Skeletal muscle tissue (tissue), 4 donors: ENCODE data around the gene URB2. TPM values are rescaled to one million over a fixed set of nuclear protein-coding genes. Genes with fewer than 3 reads are reported as not detected.
A peak's percentile ranks its signal among the peaks of the same experiment; 100 is the strongest.

Source experiments
- H3K27ac ChIP-seq: one replicate; pipeline ENCODE4 v1.7.0; 2013; ENCODE audit warnings: mild to moderate bottlenecking, low read depth, low read length, inconsistent platforms
- H3K27me3 ChIP-seq, 3 donors: one replicate each; pipeline ENCODE4 v1.7.0; 2013; ENCODE audit warnings: low read length in 3 of 3; ENCODE audit not compliant: control insufficient read depth in 3 of 3, insufficient read depth in 3 of 3
- H3K36me3 ChIP-seq, 3 donors: one replicate each; pipeline ENCODE4 v1.7.0; 2013; ENCODE audit warnings: low read length in 3 of 3; ENCODE audit not compliant: control insufficient read depth in 3 of 3, insufficient read depth in 3 of 3
- H3K4me1 ChIP-seq, 3 donors: one replicate each; pipeline ENCODE4 v1.7.0; 2013; ENCODE audit warnings: low read length in 3 of 3, mild to moderate bottlenecking in 3 of 3; ENCODE audit not compliant: control insufficient read depth in 3 of 3, insufficient read depth in 3 of 3
- H3K4me3 ChIP-seq, 3 donors: one replicate each; pipeline ENCODE4 v1.7.0; 2013; ENCODE audit warnings: low read length in 3 of 3
- H3K9ac ChIP-seq, 3 donors: one replicate each; pipeline ENCODE4 v1.7.0; 2013; ENCODE audit warnings: low read length in 3 of 3, mild to moderate bottlenecking in 3 of 3, moderate library complexity in 2 of 3, low read depth in 1 of 3
- H3K9me3 ChIP-seq, 3 donors: one replicate each; pipeline ENCODE4 v1.7.0; 2013; ENCODE audit warnings: low read length in 3 of 3; ENCODE audit not compliant: control insufficient read depth in 3 of 3
- total RNA-seq: library from RNA; depleted of rRNA; stranded (reverse); fragments of >200 nt; gene quantifications from one replicate; pipeline ENCODE4 v1.2.3, GENCODE V29; 2014
- donor health status: Osteomylitis.

URB2 gene
- 11.0 TPM for total RNA-seq

- peak within 1 kb of the TSS; percentile 74 for H3K27ac ChIP-seq
- H3K9me3 ChIP-seq, result no peaks in the 10 kb centered on the region
- H3K4me3 ChIP-seq, result peak within 1 kb of the TSS; percentile 92 to 94 (median 93)
- H3K9ac ChIP-seq, result peak within 1 kb of the TSS; percentile 88 to 89 (median 88)
- H3K27me3 ChIP-seq, result no peaks in the 10 kb centered on the region
- peaks cover 0 to 5% (median 4%) of the 10 kb centered on the region in 3 donors for H3K36me3 ChIP-seq
- H3K4me1 ChIP-seq, result peaks cover 27 to 43% (median 32%) of the 10 kb centered on the region in 3 donors
Observed at GRCh38 chr1:229625915-229626831, at the start of gene URB2, which contains the start of gene TAF5L. TSS of gene URB2 (plus strand) at chr1:229626247. CDS start at chr1:229627634, 1,387 bp downstream. TSS of gene TAF5L (minus strand) at chr1:229626122. CDS start at chr1:229614482, 11,640 bp downstream.

GRCh38 chr1:229578168-229579058 lies 47.6 kb upstream of the URB2 start:
- Histone ChIP-seq H3K27ac (peak overlapping the region; percentile 9), H3K4me1 (peaks cover 8 to 13% (median 11%) of the 10 kb centered on the region in 3 donors), H3K9ac (no peak overlapping the region), H3K27me3 (no peaks in the 10 kb centered on the region), H3K36me3 (no peaks in the 10 kb centered on the region), H3K4me3 (no peak overlapping the region), H3K9me3 (no peaks in the 10 kb centered on the region)

- peak overlapping the region; percentile 9 for H3K27ac ChIP-seq
- peak overlapping the region in 2 of 3 donors; percentile 30 to 42 for H3K4me3 ChIP-seq
Observed at GRCh38 chr1:229579059-229579673, 46.9 kb upstream of the URB2 start.

GRCh38 chr1:229581485-229581884 lies 44.6 kb upstream of the URB2 start:
- H3K9ac ChIP-seq, result no peak overlapping the region
- H3K27ac ChIP-seq, result no peak overlapping the region
- H3K4me1 ChIP-seq, result peaks cover 8 to 13% (median 11%) of the 10 kb centered on the region in 3 donors
- no peak overlapping the region for H3K4me3 ChIP-seq
- H3K36me3 ChIP-seq, result no peaks in the 10 kb centered on the region
- no peaks in the 10 kb centered on the region for H3K9me3 ChIP-seq
- H3K27me3 ChIP-seq, result no peaks in the 10 kb centered on the region

More at GRCh38 chr1:229579059-229579673, 46.9 kb upstream of the URB2 start:
- no peaks in the 10 kb centered on the region for H3K9me3 ChIP-seq
- peak overlapping the region in 1 of 3 donors; percentile 66 for H3K9ac ChIP-seq
- H3K4me1 ChIP-seq, result peaks cover 8 to 13% (median 11%) of the 10 kb centered on the region in 3 donors
- H3K36me3 ChIP-seq, result no peaks in the 10 kb centered on the region
- H3K27me3 ChIP-seq, result no peaks in the 10 kb centered on the region

GRCh38 chr1:229582011-229582694 lies 43.9 kb upstream of the URB2 start:
- H3K4me1 ChIP-seq, result peaks cover 8 to 13% (median 11%) of the 10 kb centered on the region in 3 donors
- no peaks in the 10 kb centered on the region for H3K36me3 ChIP-seq
- H3K27me3 ChIP-seq, result no peaks in the 10 kb centered on the region
- no peak overlapping the region for H3K27ac ChIP-seq
- no peaks in the 10 kb centered on the region for H3K9me3 ChIP-seq
- no peak overlapping the region for H3K9ac ChIP-seq
- H3K4me3 ChIP-seq, result peak overlapping the region in 2 of 3 donors; percentile 32 to 37

- H3K4me3 ChIP-seq, result no peak overlapping the region
- no peaks in the 10 kb centered on the region for H3K36me3 ChIP-seq
- no peaks in the 10 kb centered on the region for H3K27me3 ChIP-seq
- no peak overlapping the region for H3K27ac ChIP-seq
- peaks cover 8 to 13% (median 11%) of the 10 kb centered on the region in 3 donors for H3K4me1 ChIP-seq
- no peaks in the 10 kb centered on the region for H3K9me3 ChIP-seq
- H3K9ac ChIP-seq, result no peak overlapping the region
Observed at GRCh38 chr1:229582715-229583114, 43.3 kb upstream of the URB2 start.

GRCh38 chr1:229585338-229585737 lies 40.7 kb upstream of the URB2 start:
- no peaks in the 10 kb centered on the region for H3K9me3 ChIP-seq
- no peak overlapping the region for H3K4me3 ChIP-seq
- no peaks in the 10 kb centered on the region for H3K36me3 ChIP-seq
- H3K9ac ChIP-seq, result no peak overlapping the region
- peaks cover 0 to 7% (median 4%) of the 10 kb centered on the region in 3 donors for H3K4me1 ChIP-seq
- no peaks in the 10 kb centered on the region for H3K27me3 ChIP-seq
- H3K27ac ChIP-seq, result no peak overlapping the region

- Histone ChIP-seq H3K9ac (no peak overlapping the region), H3K4me3 (no peak overlapping the region), H3K4me1 (no peaks in the 10 kb centered on the region), H3K9me3 (no peaks in the 10 kb centered on the region), H3K27me3 (no peaks in the 10 kb centered on the region), H3K36me3 (peaks cover 12 to 20% (median 15%) of the 10 kb centered on the region in 3 donors), H3K27ac (no peak overlapping the region)
Observed at GRCh38 chr1:229590119-229590518, 35.9 kb upstream of the URB2 start.

- H3K27me3 ChIP-seq, result no peaks in the 10 kb centered on the region
- no peak overlapping the region for H3K9ac ChIP-seq
- peaks cover 12 to 17% (median 13%) of the 10 kb centered on the region in 3 donors for H3K4me1 ChIP-seq
- H3K9me3 ChIP-seq, result no peaks in the 10 kb centered on the region
- H3K36me3 ChIP-seq, result peaks cover 12 to 20% (median 15%) of the 10 kb centered on the region in 3 donors
- no peak overlapping the region for H3K27ac ChIP-seq
- H3K4me3 ChIP-seq, result no peak overlapping the region
Observed at GRCh38 chr1:229593800-229594199, 32.2 kb upstream of the URB2 start.
